GM18870 (cell line): ENCODE results near the gene DGKZ.
A peak's percentile ranks its signal among the peaks of the same experiment; 100 is the strongest.
"Not testable (repeated sequence)": the region's sequence is repeated elsewhere in the genome, so short reads cannot be mapped to it uniquely, and the experiment has no call there.

ENCODE experiments used
- ATAC-seq: cut with Tn5 transposase; IDR thresholded peaks from one replicate; pipeline ENCODE4 v1.9.1; 2021; ENCODE audit warnings: moderate library complexity; ENCODE audit not compliant: unreplicated experiment

DGKZ gene, protein sequence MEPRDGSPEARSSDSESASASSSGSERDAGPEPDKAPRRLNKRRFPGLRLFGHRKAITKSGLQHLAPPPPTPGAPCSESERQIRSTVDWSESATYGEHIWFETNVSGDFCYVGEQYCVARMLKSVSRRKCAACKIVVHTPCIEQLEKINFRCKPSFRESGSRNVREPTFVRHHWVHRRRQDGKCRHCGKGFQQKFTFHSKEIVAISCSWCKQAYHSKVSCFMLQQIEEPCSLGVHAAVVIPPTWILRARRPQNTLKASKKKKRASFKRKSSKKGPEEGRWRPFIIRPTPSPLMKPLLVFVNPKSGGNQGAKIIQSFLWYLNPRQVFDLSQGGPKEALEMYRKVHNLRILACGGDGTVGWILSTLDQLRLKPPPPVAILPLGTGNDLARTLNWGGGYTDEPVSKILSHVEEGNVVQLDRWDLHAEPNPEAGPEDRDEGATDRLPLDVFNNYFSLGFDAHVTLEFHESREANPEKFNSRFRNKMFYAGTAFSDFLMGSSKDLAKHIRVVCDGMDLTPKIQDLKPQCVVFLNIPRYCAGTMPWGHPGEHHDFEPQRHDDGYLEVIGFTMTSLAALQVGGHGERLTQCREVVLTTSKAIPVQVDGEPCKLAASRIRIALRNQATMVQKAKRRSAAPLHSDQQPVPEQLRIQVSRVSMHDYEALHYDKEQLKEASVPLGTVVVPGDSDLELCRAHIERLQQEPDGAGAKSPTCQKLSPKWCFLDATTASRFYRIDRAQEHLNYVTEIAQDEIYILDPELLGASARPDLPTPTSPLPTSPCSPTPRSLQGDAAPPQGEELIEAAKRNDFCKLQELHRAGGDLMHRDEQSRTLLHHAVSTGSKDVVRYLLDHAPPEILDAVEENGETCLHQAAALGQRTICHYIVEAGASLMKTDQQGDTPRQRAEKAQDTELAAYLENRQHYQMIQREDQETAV

DNA sequence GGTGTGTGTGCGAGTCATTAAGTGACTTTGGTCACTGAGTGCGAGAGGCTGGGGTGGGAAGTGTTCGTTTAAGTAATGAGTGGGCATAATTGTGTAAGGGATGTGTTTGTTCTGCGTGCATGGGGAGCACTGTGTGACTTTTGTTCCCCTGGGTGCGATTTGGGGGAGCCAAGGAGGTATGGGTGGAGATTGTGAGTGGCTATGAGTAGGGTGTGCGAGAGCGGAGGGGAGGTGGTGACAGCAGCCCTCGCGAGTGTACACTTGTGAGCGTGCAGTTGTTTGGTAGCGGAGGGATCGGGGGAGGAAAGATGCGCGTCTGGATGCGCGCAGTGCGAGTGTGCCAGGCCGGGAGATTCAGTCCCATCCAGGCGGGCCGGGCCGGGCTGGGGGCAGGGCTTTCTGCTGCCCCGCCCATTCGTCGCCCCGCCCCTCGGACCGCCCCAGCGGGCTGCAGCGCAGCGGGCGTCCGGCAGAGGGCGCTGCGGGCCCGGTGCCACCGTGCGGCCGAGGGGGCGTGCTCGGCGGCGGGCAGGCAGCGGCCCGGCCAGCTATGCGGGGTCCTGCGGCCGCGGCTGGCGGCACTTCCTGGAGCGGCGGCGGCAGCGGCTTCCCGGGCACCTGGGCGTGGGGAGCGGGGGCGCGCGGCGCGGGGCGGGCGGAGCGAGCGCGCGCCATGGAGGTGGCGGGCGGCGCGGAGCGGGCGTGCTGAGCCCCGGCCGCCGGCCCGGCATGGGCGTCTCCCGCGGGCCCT, at the start of gene DGKZ:
DGKZ (plus strand) TSS at position 578 of the 751 bp plus-strand sequence. CDS start 197 bp downstream, outside the sequence.
- ATAC-seq: peak; percentile 37

DNA sequence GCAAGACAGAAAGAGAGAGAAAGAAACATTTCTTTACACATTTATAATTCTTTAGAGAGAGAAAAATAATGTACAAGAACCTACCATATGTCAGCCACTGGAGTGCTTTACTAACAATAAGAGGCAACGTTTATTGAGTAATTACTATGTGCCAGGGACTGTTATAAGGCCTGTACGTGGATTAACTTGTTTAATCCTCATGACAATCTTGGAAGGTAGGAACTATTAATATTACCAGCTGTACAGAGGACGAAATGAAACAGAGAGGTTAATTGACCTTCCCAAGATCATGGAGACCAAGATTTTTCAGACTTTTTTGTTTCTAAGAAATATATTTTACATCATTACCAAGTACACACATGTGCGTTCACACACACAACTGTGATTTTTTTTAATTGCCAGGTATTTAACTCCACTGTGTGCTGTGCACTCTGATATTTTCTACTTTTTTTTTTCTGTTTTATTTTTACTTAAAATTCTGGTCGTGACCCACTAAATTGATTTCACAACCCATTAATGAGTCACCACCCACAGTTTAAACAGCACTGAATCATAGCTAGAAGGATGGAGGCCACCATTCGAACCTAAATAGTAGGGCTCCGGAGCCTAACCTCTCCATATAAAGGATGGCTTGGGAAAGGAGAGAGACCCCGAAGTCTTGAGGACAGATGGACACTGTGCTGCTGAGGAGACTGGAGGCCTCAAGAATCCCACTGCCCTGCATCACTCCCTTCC, 48.4 kb upstream of the DGKZ start:
- no peak for ATAC-seq

DNA sequence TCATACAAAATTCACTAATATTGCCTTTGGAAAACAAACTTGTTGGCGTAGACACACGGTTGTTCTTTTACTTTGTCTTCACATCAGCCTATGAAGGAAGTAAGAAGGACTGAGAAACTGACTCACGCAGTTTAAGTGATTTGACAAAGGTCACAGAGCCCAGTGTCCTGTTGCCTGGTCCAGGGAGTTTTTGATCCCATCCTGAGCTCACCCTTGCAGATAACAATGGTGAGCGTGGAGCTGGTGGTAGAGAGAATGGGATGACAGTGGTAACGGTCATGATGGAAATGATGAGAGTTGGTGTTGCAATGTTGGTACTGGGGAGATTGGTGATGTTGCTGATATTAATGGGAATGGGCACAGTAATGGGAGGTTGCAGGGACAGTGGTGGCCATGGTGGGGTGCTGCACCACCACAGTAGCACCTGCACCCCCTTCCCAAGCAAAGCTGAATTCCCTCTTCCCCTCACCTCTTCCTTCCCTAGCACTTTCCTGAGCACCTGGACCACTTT, 47.8 kb upstream of the DGKZ start:
- ATAC-seq: no peak

DNA sequence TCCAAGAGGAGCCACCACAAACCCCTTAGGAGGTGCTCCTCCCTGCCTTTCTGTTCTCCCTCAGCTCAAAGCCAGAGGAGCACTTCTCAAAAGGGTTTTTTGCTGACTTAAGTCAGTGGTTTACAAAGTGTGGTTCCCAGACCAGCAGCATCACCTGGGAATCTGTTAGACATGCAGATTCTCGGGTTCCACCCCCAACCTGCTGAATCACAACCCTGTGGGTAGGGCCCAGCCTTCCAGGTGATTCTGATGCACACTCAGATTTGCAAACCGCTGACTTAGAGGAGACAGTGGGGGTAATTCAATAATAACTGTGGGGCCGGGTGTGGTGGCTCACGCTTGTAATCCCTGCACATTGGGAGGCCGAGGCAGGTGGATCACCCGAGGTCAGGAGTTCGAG, 47.0 kb upstream of the DGKZ start:
- no peak for ATAC-seq

DNA sequence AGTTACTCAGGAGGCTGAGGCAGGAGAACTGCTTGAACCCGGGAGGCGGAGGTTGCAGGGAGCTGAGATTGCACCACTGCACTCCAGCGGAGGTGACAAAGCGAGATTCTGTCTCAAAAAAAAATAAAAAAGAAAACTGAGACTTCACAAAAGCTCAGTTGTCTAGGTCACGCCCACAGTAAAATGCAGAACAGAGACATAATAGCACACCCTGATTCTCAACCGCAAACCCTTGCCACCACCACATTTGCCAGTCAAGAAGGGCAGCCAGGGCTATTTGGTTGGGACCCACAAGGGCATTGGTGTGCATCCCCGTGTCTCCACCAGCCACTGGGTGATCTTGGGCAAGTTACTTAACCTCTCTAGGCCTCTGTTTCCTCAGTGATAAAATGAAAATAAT, 44.4 kb upstream of the DGKZ start:
- ATAC-seq: no peak

DNA sequence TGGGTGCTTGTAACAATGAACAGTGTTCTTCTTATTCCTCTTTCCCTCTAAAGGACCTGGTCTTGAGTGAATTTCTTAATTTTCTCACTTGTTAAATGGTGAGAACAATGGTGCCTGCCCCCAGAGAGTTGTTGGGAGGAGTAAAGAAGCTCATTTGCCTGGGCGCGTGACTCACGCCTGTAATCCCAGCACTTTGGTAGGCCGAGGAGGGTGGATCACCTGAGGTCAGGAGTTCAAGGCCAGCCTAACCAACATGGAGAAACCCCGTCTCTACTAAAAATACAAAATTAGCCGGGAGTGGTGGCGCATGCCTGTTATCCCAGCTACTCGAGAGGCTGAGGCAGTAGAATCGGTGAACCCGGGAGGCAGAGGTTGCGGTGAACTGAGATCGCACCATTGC, 43.2 kb upstream of the DGKZ start:
- ATAC-seq: not testable (repeated sequence)

DNA sequence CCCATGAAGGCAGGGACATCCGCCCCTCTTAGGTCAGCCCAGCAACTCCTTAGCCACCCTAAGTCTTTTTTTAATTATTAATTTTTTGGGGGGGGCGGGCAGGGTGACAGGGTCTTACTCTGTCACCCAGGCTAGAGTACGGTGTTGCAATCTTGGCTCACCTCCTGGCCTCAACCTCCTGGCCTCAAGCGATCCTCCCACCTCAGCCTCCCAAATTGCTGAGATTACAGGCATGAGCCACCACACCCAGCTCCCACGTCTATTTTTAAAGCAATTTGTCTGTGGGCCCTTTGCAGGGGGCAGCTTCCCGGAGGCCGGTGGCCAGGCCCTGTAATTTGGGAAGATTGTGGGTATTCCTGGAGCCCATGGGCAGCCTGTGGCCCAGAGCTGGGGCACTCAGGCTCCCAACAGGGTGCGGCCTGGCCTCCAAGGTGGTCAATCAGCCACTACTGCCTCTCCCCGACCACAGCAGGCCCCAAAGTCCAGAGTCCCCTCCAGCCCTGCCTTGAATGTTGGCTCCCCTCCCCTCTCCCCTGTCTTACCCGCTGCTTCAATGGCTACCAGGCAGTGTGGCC, 42.6 kb upstream of the DGKZ start:
- no peak for ATAC-seq

DNA sequence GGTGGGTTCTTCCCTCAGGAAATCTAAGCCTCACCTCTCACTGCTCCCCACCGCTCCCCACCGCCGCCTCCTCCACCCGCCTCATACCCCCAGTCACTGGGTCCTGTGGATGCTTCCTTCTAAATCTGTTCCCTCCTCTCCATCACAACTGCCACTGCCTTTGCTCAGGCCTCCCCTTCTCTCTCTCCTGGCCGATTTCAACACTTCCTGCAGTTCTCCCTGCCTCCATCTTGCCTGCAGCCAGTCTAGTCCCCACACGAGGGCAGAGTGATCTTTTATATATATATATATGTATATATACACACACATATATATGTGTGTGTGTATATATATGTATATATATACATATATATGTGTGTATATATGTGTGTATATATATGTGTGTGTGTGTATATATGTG, 42.0 kb upstream of the DGKZ start:
- ATAC-seq: no peak

DNA sequence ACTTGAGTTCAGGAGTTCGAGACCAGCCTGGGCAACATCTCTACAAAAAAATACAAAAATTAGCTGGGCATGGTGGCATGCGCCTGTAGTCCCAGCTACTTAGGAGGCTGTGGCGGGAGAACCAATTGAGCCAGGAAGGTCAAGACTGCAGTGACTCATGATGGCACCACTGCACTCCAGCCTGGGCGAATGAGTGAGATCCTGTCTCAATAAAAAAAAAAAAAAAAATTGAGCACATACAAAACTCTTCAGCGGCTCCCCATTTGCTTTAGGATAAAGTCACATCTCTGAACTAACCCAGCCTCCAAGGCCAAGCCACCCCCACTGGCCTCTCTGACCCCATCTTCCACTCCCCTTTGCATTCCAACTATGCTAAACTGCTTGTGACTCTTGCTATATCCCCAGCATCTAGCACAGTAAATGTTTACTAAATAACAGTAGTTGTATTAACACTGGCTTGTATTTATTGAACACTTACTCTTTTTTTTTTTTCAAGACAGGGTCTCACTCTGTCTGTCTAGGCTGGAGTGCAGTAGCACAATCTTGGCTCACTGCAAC, 40.9 kb upstream of the DGKZ start:
- ATAC-seq: no peak

DNA sequence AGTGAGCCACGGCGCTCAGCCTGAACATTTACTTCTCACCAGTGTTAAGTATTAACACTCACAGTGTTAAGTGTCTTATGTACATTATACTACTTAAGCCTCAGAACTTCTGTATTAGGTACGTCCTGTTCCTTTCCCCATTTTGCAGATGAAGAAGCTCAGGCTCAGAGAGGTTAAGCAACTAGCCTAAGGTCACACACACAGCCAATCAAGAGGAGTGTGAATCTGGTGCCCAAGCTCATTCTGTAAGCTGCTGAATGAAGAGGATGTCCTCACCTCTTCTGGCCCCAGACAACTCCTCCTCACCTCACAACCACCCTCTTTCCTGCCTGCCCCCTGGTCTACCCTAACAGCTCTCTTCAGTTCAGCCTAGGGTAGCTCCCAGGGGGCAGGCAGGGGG, 39.9 kb upstream of the DGKZ start:
- ATAC-seq: no peak

DNA sequence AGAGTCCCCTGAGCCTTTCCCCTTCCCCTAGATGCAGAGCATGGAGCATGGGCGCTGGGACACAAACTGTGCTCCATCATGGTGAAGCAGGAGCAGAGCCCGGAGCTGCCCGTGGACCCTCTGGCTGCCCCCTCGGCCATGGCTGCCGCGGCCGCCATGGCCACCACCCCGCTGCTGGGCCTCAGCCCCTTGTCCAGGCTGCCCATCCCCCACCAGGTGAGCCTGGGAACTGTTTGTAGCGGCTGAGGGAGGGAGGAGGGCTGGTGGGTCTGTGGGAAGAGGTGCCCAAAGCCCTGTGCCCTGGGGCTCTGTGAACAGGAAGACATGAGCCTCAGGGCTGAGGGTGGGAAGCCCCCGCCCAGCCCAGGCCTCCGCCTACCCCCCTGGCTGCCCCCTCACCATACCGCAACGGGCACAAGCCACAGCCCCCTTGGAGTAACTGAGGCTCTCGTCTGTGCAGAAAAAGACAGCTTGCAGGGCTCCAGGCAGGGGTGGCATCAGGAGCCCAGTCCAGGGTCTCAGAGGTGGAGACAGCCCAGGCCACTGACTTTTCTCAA, 39.4 kb upstream of the DGKZ start:
- ATAC-seq: no peak

DNA sequence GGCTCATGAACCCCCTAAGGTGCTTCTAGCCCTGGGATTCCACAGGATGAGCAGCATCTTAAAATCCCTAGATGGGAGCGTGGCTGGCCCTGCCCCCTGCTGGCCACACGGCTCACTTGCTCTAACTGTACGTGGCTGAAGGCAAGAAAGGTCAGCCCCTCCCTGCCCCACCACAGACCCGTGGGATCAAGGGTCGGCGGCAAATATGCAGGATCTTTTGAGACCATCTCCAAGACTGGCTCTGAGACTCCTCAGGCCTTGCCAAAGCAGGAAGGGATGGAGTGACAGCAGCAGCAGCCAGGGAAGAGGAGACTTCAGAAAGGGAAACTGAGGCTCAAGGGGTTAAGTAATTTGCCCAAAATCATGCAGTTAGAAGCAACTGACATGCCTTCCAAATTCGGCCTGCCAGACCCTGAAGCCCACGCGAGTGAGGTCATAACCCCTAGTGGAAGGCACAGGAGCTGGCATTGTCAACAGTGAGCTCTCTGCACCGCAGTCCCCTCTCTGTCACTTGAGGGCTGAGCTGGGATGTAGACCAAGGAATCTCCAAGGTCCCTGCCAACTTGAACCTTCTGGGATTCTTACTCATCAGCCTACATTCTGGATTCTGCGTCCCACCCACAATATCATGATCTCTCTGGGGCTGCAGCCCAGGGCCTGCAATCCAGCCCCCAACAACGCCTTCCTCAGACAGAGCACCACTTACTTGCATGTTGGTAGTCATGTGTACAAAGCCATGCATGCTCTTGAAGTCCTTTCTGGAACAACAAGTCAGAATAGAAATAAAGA, 38.4 kb upstream of the DGKZ start:
- ATAC-seq: no peak

DNA sequence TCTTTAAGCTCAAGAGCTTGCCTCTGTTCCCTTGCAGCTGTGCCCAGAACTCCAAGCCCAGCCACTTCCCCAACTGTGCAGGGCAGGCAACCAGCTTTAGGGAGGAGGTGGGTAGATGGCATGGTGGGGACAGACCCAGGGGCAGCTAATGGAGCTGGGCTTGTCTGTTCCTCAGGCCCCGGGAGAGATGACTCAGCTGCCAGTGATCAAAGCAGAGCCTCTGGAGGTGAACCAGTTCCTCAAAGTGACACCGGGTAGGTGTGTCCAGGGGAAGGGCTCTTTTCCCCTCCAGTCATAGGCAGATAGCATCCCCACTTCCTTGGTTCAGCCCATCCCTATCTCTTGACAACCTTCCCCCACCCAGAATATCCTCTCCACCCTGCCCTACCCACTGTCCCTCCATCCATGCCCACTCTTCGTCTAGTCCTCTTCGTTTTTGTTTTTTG, 37.4 kb upstream of the DGKZ start:
- no peak for ATAC-seq

DNA sequence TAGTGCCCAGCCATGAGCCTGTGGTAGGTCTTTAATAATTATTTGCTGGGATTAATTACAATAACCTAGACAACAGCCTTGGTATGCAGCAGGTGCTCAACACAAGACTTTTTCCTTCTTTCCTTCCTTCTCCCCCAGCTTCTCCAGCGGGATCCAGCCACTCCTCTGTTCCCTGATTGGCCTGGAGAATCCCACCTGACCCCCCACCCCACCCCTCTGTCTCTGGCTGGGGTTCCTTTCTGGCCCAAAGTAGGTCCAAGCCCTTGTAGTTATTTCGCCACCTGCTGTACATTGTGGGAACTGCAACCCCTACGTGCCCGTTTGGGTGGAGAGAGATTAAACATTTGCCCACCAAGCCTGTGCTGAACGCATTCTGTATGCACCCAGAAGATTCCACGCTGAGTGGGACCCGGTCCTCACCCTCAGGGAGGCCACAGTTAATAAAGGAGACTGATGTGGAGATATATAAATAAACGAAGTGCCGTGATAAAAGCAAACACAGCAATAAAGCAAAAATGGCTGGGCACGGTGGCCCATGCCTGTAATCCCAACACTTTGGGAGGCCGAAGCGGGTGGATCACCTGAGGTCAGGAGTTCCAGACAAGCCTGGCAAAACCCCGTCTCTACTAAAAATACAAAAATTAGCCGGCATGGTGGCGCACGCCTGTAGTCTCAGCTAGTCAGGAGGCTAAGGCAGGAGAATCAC, 32.1 kb upstream of the DGKZ start:
- ATAC-seq: no peak

DNA sequence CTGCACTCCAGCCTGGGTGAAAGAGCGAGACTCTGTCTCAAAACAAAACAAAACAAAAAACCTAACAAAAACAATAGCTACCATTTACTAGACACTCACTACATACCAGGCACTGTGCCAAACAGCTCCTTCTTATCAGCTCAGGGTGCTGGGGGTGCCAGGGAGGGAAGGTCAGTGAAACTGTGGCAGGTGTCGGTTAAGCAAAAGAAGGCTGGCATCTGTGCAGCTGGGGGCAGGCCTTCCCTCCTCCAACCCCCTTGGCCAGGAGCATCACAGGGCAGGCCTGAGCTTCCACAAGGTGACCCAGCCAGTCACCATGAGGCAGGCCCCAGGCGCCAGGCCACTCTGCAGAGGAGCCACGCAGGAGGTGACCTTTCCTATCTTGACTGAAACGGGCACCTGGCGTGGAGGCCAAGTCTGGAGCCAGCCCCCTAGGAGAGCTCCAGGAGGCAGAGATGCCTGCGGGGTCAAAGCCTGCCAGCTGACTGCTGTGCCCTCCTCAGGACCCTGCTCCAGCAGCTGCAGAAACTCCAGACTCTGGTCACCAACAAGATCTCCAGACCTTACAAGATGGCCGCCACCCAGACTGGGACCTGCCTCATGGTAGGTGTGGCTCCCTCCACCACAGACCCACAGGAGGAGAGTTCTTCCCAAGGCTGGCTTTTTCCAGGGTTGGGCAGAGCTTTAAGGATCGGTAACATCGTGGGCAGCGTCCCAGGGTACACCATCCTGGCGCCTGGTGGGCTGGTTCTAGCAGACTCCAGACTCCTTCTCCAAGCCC, 31.3 kb upstream of the DGKZ start:
- no peak for ATAC-seq

DNA sequence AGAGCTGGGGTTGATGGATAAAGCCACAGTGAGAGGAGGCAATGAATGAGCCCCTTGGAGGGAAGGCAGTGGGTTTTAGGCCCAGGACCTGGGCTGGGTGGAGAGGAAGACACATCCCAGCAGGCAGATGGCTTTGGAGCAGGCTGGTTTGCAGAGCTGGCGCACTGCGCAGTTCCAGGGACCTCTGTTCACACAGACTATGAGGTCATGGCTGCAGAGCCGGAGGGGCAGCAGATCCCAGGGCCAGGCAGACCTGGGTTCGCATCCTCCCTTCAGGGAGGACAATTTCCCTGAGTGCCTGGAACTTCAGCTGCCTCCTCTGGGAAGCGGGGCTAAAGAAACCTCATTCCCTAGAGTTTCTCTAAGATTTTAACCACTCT, 28.2 kb upstream of the DGKZ start:
- no peak for ATAC-seq

DNA sequence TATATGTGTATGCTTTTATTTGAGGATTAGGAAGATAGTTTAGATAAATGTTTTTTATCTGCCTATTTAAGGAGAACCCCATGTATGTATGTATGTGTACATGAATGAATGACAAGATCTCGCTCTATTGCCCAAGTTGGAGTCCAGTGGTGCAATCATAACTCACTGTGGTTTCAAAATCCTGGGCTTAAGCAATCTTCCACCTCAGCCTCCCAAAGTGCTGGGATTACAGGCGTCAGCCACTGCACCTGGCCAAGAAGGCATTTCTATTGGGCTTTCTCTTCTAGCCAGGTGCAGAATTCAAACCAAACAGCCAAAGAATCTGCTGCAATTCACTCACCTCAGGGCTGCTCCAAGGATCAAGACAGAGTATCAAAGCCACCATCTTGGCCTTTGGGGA, 25.5 kb upstream of the DGKZ start:
- no peak for ATAC-seq
